ENCODE results near the gene ERC2.

ERC2 gene

GRCh38 chr3:55929154-55929869 lies 539.0 kb downstream of the ERC2 start:
- no peak for DNase-seq (ENCODE audit: low spot score)

GRCh38 chr3:55923626-55924025 lies 544.6 kb downstream of the ERC2 start:
- no peak for DNase-seq (ENCODE audit: low spot score)

DNA sequence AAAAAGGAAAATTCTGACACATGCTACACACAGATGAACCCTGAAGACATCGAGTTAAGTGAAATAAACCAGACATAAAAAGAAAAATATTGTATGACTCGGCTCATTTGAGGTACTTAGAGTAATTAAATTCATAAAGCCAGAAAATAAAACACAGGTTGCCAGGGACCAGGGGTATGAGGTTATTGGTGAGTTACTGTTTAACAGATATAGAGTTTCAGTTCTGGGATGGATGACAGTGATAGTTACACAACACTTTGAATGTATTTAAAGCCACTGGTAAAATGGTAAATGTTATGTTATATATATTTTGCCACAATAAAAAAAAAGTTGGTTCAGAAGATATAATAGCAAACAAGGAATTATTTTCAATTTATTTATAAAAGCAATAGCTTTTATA lies 545.1 kb downstream of the ERC2 start:
- DNase-seq (ENCODE audit: low spot score) = no peak

DNA sequence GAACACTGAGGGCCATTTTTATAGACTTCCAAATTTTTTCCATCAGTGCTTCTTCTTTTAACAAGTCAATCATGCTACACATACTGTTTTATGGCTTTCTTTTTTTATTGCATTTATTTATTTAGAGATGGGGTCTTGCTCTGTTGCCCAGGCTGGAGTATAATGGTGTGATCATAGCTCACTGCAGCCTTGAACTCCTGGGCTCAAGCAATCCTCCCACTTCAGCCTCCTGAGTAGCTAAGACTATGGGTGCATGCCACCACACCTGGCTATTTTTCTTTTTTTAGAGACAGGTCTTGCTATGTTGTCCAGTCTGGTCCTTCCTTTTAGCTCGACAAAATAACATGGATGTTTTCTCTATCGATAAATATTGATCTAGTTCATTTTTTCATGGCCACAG lies 555.4 kb downstream of the ERC2 start:
- no peak for DNase-seq (ENCODE audit: low spot score)

DNA sequence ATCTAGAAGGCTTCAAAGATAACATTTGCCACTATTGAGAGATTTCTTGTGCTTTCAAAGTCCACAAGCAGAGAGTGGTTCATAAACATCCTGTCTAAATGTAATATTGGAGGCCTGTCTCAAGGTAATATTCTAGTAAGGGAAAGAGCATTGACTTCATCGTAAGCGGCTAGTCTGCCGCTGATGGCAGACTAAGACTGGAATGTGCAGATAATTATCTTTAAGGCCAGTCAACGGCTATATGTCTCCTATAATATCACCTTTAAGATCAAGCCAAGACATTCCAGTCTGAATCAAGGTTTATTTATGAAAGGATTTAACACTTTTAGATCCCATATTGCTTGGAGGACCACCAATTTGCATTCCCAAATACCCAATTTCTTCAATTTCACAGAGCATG lies 557.0 kb downstream of the ERC2 start:
- no peak for DNase-seq (ENCODE audit: low spot score)

DNA sequence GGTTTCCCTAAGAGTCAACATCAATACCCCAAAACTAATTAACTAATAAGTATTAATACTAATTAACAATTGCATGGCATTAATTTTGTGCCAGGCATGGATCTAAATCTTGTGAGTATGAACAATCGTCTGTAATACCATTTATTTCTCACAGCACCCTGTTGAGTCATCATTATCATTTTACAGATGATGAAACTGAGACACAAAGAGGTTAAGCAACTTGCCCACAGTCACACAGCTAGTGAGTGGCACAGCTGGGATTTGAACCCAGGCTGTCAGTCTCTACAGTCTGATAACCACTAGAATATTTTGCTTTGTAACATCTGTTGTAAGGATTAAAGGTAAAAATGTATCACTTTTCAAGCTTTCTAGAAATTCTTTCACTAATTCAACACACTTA lies 557.7 kb downstream of the ERC2 start:
- DNase-seq (ENCODE audit: low spot score) = no peak

GRCh38 chr3:55909373-55909772 lies 558.9 kb downstream of the ERC2 start:
- DNase-seq (ENCODE audit: low spot score) = no peak

GRCh38 chr3:55907616-55908015 lies 560.7 kb downstream of the ERC2 start:
- no peak for DNase-seq (ENCODE audit: low spot score)

- DNase-seq (ENCODE audit: low spot score) = no peak
Observed at GRCh38 chr3:55906896-55907295, 561.4 kb downstream of the ERC2 start.

- DNase-seq (ENCODE audit: low spot score) = no peak
Observed at GRCh38 chr3:55904716-55905115, 563.6 kb downstream of the ERC2 start.

DNA sequence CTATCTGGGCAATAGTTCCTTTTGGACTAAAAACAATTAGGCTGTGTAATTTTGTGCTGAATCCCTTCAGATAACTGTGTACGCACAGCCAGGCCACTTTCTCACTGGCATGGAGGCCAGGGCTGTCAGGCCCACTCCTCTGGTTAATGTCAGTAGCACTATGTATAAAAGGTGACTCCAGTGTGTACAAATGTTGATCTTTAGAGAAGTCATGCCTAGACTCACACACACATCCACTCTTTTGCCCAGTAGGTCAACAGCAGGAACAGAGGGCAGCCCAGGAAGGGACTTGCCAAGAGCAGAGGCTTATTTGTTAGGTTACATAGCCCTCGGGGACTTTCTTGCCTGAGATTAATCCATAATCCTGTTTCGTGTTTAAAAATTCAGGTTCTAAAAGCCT lies 564.6 kb downstream of the ERC2 start:
- no peak for DNase-seq (ENCODE audit: low spot score)

GRCh38 chr3:55902221-55902900 lies 565.9 kb downstream of the ERC2 start:
- DNase-seq (ENCODE audit: low spot score) = no peak

GRCh38 chr3:55899887-55900286 lies 568.4 kb downstream of the ERC2 start:
- no peak for DNase-seq (ENCODE audit: low spot score)

DNA sequence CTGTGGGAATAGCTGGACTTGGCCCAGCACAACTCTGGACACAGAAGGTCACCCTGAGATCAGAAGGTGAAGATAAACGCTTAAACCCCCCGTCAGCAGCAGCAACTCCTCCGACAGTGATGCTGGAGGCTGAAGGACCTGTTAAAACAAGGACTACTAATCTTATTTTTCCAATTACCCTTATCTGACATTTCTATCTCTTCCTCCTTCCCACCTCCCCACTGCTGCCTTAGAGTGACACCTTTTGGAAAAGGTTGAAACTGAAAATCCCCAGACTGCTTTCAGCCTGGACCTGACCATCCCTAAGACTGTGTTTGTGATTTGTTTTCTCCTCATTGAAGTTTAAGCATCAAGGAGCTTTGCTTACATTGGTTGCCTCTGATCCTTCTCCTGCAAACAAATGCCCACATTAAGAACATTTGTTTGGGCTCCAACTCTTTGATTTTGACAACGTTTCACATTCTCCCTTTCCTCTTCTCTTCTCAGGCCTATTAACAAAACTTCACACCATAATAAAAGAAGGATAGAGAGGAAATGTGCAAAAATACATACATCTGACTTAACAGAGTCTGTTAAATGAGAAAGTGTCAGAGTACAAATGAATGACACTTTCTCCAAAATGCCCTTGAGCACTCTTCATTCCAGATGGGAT lies 570.6 kb downstream of the ERC2 start:
- DNase-seq (ENCODE audit: low spot score) = no peak

DNA sequence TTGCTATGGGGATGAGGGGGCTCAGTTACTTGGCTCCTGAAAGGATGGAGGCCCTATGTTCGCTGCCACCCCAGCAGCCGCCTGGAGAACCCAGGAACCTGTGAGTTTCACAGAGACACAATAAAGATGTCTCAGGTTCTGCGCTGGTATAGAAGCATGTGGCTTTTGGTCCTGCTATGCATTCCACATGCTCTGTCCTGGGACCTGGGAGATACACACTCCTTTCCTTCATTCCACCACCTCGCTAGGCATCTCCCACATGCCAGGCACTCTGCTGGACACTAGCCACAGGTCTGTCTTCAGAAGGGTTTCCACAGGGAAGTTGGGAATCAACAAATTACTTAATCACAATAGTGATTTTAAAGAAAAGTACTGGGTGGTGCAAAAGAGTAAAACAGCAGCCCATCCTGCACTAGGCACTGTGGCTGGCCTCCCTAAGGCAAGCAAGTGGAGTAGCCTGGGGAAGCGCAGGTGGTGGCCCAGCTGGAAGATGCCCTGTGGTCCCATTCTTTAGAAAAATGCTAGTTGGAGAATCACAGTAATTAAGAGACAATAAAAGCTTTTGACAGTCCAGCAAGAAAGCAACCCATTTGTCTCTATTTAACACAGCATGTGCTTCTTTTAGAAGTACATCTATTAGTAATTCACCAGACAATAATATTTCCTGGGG lies 572.2 kb downstream of the ERC2 start:
- no peak for DNase-seq (ENCODE audit: low spot score)

DNA sequence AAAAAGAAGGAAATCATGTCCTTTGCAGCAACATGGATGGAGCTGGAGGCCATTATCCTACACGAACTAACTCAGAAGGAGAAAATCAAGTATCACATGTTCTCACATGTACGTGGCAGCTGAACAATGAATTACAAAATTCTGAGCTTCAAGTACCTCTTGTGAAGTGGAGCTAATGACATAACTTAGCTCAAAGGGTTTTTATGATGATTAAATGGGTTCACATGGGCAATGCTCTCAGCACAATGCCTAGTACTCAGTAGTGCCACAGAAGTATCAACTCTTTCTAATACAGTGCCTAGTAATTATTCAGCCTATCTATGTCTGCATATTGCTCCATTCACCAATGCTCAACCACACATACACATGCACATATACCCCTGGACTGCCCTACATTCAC lies 573.7 kb downstream of the ERC2 start:
- DNase-seq (ENCODE audit: low spot score) = no peak

GRCh38 chr3:55893045-55893664 lies 575.1 kb downstream of the ERC2 start:
- DNase-seq (ENCODE audit: low spot score) = no peak

GRCh38 chr3:55891106-55891505 lies 577.2 kb downstream of the ERC2 start:
- no peak for DNase-seq (ENCODE audit: low spot score)

- no peak for DNase-seq (ENCODE audit: low spot score)
Observed at GRCh38 chr3:55888282-55888885, 579.9 kb downstream of the ERC2 start.

DNA sequence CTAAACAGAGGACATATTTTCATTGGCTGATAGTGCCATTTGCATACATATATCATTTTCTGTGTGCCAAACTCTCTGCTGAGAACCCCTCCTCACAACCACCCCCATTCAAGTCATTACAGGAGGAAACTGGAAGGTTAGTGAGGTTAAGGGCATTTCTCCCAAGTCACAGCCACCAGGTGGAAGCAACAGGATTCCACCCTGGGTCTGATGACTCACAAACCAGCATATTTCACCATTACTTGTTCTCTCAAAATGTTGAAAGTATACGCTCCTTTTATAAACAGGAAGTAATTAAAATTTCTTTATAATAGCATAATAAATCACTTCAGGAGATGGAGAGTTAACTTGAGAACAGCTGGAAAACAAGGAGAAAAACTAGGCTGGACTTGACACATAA lies 582.5 kb downstream of the ERC2 start:
- DNase-seq (ENCODE audit: low spot score) = no peak

DNA sequence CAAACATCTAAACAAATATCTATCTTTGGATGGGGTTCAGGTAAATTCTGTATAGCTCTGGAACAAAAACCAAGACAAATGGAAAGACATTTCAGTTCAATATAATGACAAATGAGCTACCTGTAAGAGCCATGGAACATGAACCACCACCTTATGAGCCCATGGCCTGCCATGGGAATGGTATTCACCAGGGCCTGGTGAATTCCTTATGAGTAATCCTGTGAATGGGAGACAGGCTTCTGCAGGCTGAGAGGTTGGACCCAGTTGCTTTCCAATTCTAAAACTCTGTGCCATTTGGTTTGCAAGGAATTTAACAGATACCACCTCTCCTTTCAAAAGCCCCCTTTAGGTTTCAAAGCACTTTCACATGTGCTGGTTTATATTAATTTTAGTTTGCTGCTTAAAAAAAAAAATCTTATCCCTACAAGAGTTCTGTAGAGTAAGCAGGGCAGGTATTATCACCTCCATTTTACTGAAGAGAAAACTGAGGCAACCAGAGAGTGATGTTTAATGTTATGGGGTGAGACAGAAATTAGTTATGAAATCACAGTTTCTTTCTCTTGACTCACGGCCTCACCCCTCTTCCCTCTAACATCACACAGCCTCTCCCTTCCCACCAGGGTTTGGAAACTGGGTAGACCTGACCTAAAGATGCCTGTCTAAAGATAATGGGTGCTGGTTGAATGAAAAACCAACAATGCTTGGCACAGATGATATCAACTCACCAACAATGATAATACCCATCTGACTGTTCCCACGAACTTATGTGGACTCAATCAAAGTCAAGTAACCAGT lies 583.6 kb downstream of the ERC2 start:
- DNase-seq (ENCODE audit: low spot score) = no peak
